ENCODE results near the gene DNAJC27.

DNAJC27 gene

GRCh38 chr2:24970483-24971285 lies 1.1 kb downstream of the DNAJC27 start:
- peak; percentile 36 for DNase-seq

- DNase-seq, result no peak
Observed at GRCh38 chr2:24969784-24970183, 2.0 kb downstream of the DNAJC27 start.

- no peak for DNase-seq
Observed at GRCh38 chr2:24961903-24962302, 9.9 kb downstream of the DNAJC27 start.

- no peak for DNase-seq
Observed at GRCh38 chr2:24959761-24960160, 12.0 kb downstream of the DNAJC27 start.

- no peak for DNase-seq
Observed at GRCh38 chr2:24958411-24958935, 13.3 kb downstream of the DNAJC27 start.

GRCh38 chr2:24957976-24958375 lies 13.8 kb downstream of the DNAJC27 start:
- no peak for DNase-seq

- DNase-seq, result no peak
Observed at GRCh38 chr2:24957221-24957620, 14.5 kb downstream of the DNAJC27 start.

GRCh38 chr2:24955921-24956320 lies 15.8 kb downstream of the DNAJC27 start:
- no peak for DNase-seq

GRCh38 chr2:24955232-24955631 lies 16.5 kb downstream of the DNAJC27 start:
- no peak for DNase-seq

GRCh38 chr2:24950102-24950501 lies 21.7 kb downstream of the DNAJC27 start:
- DNase-seq, result no peak

GRCh38 chr2:24948506-24948905 lies 23.2 kb downstream of the DNAJC27 start:
- DNase-seq, result no peak

- no peak for DNase-seq
Observed at GRCh38 chr2:24947561-24948157, 24.1 kb downstream of the DNAJC27 start.

GRCh38 chr2:24945907-24946306 lies 25.8 kb downstream of the DNAJC27 start:
- DNase-seq, result no peak

- no peak for DNase-seq
Observed at GRCh38 chr2:24943427-24944053, 28.2 kb downstream of the DNAJC27 start.

GRCh38 chr2:24939353-24939752 lies 32.4 kb downstream of the DNAJC27 start:
- DNase-seq, result no peak

GRCh38 chr2:24937236-24937635 lies 34.5 kb downstream of the DNAJC27 start:
- no peak for DNase-seq

- DNase-seq, result no peak
Observed at GRCh38 chr2:24935145-24935544, 36.6 kb downstream of the DNAJC27 start.

- DNase-seq, result no peak
Observed at GRCh38 chr2:24932715-24933114, 39.0 kb downstream of the DNAJC27 start.

- DNase-seq, result peak; percentile 19
Observed at GRCh38 chr2:24930768-24931167, 41.0 kb downstream of the DNAJC27 start.

GRCh38 chr2:24929230-24929629 lies 42.5 kb downstream of the DNAJC27 start:
- no peak for DNase-seq

GRCh38 chr2:24928036-24928435 lies 43.7 kb downstream of the DNAJC27 start:
- DNase-seq, result no peak

GRCh38 chr2:24926602-24927252 lies 45.0 kb downstream of the DNAJC27 start:
- DNase-seq, result peak; percentile 48

GRCh38 chr2:24926220-24926601 lies 45.5 kb downstream of the DNAJC27 start:
- DNase-seq, result no peak

All from suppressor macrophage treated with lipopolysaccharide for 4 hours (primary cell).